IgD-negative memory B cell (primary cell): ENCODE results near the gene HSD17B14. TPM values are rescaled to one million over a fixed set of nuclear protein-coding genes. Genes with fewer than 3 reads are reported as not detected.
"Not testable (repeated sequence)": the region's sequence is repeated elsewhere in the genome, so short reads cannot be mapped to it uniquely, and the experiment has no call there.

Experiments used
- H3K27ac Mint-ChIP-seq, 3 donors: one replicate each; pipeline ENCODE4 v1.8.0; 2020 to 2022; ENCODE audit warnings: mild to moderate bottlenecking in 3 of 3, mixed read lengths in 3 of 3, moderate library complexity in 1 of 3
- H3K27me3 Mint-ChIP-seq: one replicate; pipeline ENCODE4 v1.8.0; 2021; ENCODE audit warnings: mixed read lengths
- H3K36me3 Mint-ChIP-seq: one replicate; pipeline ENCODE4 v1.8.0; 2020; ENCODE audit warnings: mild to moderate bottlenecking, mixed read lengths
- H3K4me1 Mint-ChIP-seq, 3 donors: one replicate each; pipeline ENCODE4 v1.8.0; 2020 to 2022; ENCODE audit warnings: mixed read lengths in 3 of 3, mild to moderate bottlenecking in 1 of 3
- H3K4me3 Mint-ChIP-seq, 4 donors: one replicate each; pipeline ENCODE4 v1.8.0; 2020 to 2022; ENCODE audit warnings: mild to moderate bottlenecking in 4 of 4, mixed read lengths in 4 of 4, moderate library complexity in 3 of 4
- H3K9me3 Mint-ChIP-seq, 3 donors: one replicate each; pipeline ENCODE4 v1.8.0; 2020 to 2021; ENCODE audit warnings: mixed read lengths in 3 of 3, mild to moderate bottlenecking in 1 of 3
- polyA plus RNA-seq: library from polyadenylated mRNA; unstranded; fragments of 300-500 nt; fragmentation: Illumina TruSeq; gene quantifications from one replicate; pipeline ENCODE4 v1.2.3, GENCODE V29; 2021

Gene HSD17B14
- polyA plus RNA-seq, 1 donor from 2014 or later, result 1.2 TPM

DNA sequence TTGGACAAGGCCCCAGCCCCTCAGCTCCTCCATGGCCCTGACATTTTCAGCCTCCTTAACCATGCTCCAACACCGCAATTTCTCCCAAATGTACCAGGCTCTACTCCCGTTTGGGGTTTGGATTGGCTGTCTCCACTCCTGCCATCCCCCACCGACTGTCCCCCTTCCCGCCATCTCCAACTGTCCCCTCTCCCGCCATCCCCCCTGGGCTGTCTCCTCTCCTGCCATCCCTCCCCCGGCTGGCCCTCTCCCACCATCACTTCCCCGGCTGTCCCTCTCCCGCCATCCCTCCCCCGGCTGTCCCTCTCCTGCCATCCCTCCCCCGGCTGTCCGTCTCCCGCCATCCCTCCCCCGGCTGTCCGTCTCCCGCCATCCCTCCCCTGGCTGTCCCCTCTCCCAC, 30.8 kb downstream of the HSD17B14 start:
- H3K9me3 Mint-ChIP-seq, result no peaks in the 10 kb centered on the region
- H3K4me1 Mint-ChIP-seq, result peaks cover 12 to 18% (median 17%) of the 10 kb centered on the region in 3 donors
- no peaks in the 10 kb centered on the region for H3K27me3 Mint-ChIP-seq
- no peak overlapping the region for H3K4me3 Mint-ChIP-seq
- peaks cover 8% of the 10 kb centered on the region for H3K36me3 Mint-ChIP-seq
- H3K27ac Mint-ChIP-seq, result no peak overlapping the region

DNA sequence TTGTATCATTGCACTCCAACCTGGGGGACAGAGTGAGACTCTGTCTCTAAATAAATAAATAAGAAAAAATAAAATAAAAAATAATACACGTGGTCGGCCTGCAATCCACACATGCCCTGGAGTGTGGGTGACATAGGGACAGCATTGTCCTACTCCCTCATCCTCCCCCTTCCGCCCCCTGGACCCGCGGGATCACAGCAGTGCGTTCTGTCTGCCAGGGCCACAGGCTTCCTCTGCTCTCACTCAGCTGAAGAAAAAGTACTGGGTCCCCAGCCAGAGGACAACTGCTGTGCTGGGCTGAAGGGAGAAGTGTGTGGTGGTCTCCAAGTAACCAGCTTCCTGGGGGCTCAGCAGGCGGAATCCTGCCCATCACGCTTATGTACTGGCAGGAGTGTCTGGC, 31.8 kb downstream of the HSD17B14 start:
- Mint-ChIP-seq H3K4me3 (no peak overlapping the region), H3K27me3 (no peaks in the 10 kb centered on the region), H3K4me1 (peaks cover 5 to 11% (median 11%) of the 10 kb centered on the region in 3 donors), H3K27ac (no peak overlapping the region), H3K9me3 (no peaks in the 10 kb centered on the region), H3K36me3 (peaks cover 8% of the 10 kb centered on the region)

DNA sequence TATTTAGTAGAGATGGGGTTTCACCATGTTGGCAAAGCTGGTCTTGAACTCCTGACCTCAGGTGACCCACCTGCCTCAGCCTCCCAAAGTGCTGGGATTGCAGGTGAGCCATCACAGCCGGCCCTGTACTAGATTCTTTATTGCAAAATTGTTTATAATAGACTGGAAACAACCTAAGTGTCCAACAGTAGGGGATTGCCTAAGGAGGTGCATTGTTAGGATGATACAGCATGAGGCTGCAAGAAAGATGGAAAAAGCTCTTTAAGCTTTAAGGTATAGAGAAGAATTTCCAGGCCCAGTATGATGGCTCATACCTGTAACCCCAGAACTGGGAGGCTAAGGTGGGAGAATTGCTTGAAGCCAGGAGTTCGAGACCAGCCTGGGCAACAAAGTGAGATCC, 33.7 kb downstream of the HSD17B14 start:
- Mint-ChIP-seq H3K9me3 (no peaks in the 10 kb centered on the region), H3K4me1 (peaks cover 3 to 5% (median 5%) of the 10 kb centered on the region in 3 donors), H3K36me3 (peaks cover 2% of the 10 kb centered on the region), H3K27me3 (no peaks in the 10 kb centered on the region), H3K27ac (no peak overlapping the region), H3K4me3 (no peak overlapping the region)

DNA sequence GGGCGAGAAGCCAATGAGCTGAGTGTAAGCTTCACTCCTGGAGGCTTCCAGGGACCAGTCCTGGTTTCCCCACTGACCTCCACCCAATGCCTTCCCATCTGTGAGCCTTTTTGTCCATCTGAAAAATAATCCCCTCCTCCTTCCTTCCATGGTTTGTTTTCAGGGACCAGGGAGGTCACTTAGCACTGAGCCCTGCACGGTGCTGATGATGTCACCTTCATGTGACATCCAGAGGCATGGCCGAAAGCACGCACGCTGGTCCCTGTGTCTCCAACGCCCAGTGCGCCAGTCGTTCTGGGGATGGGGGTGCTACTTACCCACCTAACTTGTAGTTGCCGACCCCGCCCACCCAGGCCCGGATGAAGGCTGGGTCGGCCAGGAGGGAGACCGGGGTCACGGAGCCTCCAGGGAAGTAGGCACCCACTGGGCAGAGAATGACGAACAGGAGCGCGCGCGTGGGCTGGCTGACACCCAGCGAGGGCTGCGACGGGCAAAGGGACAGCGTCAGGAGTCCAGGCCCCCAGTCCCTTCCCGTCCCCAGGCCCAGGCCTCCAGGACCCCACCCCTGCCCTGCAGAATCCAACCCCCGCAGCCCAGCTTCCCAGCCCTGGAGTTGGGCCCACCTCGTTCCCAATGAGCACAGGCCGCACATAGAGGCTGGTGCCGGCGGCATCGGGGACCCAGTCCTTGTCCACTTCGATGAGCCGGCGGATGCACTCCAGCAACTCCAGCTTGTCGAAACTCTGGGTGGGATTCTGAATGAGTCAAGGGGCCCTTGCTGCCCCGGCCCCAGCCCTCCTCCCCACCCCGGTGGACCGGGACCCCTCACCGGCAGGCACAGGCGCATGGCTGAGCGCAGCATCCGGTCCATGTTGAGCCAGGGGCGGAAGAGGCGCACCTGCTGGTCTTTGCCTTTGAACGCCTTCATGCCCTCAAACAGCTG, 36.7 kb downstream of the HSD17B14 start:
- H3K9me3 Mint-ChIP-seq, result no peaks in the 10 kb centered on the region
- no peaks in the 10 kb centered on the region for H3K36me3 Mint-ChIP-seq
- H3K27ac Mint-ChIP-seq, result no peak overlapping the region
- H3K4me1 Mint-ChIP-seq, result peaks cover 5 to 8% (median 6%) of the 10 kb centered on the region in 3 donors
- no peak overlapping the region for H3K4me3 Mint-ChIP-seq
- no peaks in the 10 kb centered on the region for H3K27me3 Mint-ChIP-seq

DNA sequence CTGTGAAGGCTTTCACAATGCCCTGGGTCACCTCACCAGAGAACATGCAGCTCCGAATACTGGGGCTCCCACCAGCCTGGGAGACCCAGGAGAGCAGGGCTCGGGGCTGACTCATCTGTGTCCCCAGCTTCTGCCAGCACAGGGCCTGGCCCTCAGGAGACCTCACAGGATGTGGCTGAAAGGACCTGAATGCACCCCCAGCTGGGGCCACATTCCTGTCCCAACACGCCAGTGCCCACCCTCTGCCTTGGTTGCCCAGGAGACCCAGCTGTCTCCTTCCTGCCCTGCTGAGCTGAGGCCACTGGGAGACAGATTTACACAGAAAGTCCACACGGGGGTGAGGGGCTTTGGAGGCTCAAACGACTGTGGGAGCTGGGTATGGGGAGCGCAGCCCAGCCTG, 37.4 kb downstream of the HSD17B14 start:
- no peak overlapping the region for H3K27ac Mint-ChIP-seq
- H3K4me1 Mint-ChIP-seq, result peaks cover 5 to 8% (median 6%) of the 10 kb centered on the region in 3 donors
- no peaks in the 10 kb centered on the region for H3K36me3 Mint-ChIP-seq
- H3K4me3 Mint-ChIP-seq, result no peak overlapping the region
- H3K27me3 Mint-ChIP-seq, result no peaks in the 10 kb centered on the region
- no peaks in the 10 kb centered on the region for H3K9me3 Mint-ChIP-seq

DNA sequence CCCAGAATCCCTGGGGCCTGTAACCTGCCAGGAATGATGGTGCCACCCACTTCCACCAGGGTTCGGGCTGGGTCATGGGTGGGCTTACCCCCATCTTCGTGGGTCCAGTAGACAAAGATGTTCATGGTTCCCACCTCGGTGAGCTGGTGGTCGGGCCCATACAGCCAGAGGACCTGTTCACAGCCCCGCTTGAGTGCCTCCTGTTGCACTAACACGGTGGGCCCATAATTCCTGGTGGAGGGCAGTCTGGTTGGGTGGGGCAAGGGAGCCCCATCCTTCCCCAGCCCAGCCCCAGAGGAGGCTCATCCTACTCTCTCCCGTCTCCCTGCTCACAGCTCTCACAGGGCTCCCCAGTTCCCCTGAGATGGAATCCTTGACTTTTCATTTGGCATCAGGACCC, 39.2 kb downstream of the HSD17B14 start:
- Mint-ChIP-seq H3K4me3 (no peak overlapping the region), H3K36me3 (no peaks in the 10 kb centered on the region), H3K9me3 (no peaks in the 10 kb centered on the region), H3K27ac (peak overlapping the region in 1 of 3 donors; percentile 19), H3K27me3 (no peaks in the 10 kb centered on the region), H3K4me1 (peaks cover 5 to 8% (median 6%) of the 10 kb centered on the region in 3 donors)

DNA sequence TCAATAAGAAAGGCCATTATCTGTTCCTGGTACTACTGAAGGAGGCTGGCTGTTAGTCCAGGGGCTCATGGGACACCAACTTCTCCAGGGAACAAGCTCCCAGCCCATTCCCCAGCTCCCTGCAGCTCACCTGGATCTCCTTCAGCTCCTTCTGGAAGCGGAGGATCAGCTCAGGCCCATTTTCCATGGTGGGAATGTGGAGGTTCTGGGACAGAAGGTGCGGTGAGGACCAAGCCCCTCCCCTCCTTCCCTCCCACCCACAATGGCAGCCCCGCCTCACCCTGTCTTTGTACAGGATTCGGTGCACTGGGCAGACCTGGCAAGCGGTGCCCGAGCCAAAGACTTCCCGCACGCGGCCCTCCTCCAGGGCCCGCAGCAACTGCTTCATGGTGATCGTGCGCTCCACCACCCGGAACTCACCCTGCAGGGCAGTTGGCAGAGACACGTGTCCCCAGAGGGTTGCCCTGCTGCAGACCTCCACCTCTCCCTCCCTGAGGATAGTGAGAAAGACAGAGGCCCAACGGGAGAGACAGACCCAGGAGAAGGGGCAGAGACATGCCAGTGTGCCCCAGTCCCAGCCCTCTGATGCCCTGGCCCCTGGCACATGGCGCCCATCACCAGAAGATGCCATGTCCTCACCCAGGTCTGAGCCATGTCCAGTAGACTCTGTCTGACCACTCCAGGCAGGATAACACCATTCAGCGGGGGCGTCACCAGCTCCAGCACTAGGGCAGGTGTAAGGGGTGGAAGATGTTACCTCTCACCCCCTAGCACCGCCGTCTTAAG, 39.8 kb downstream of the HSD17B14 start:
- Mint-ChIP-seq H3K4me3 (no peak overlapping the region), H3K36me3 (no peaks in the 10 kb centered on the region), H3K27me3 (no peaks in the 10 kb centered on the region), H3K4me1 (peaks cover 5 to 8% (median 6%) of the 10 kb centered on the region in 3 donors), H3K27ac (peak overlapping the region in 1 of 3 donors; percentile 19), H3K9me3 (no peaks in the 10 kb centered on the region)

DNA sequence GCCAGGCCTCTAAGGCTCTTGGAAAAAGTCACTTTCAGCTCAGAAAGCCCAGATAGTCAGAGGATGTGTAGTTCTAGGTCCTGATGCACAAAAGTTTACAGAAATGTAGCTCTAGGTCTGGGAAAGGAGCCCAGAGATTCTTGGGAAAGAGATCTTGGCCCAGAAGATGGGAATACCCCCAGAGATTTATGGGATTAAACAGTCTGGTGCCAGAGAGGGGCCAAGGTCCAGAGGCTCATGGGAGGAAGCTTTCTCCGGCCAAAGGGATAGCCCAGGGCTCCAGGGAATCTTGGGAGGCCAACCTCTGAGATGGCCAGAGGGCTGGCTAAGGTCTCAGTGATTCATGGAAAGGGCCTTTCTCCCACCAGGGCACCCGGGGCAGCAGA, 40.6 kb downstream of the HSD17B14 start:
- peak overlapping the region; percentile 23 to 95 (median 93) for H3K27ac Mint-ChIP-seq
- H3K9me3 Mint-ChIP-seq, result no peaks in the 10 kb centered on the region
- peak overlapping the region in 2 of 4 donors; percentile 68 to 96 for H3K4me3 Mint-ChIP-seq
- no peaks in the 10 kb centered on the region for H3K27me3 Mint-ChIP-seq
- H3K36me3 Mint-ChIP-seq, result no peaks in the 10 kb centered on the region
- H3K4me1 Mint-ChIP-seq, result peaks cover 5 to 6% (median 5%) of the 10 kb centered on the region in 3 donors

DNA sequence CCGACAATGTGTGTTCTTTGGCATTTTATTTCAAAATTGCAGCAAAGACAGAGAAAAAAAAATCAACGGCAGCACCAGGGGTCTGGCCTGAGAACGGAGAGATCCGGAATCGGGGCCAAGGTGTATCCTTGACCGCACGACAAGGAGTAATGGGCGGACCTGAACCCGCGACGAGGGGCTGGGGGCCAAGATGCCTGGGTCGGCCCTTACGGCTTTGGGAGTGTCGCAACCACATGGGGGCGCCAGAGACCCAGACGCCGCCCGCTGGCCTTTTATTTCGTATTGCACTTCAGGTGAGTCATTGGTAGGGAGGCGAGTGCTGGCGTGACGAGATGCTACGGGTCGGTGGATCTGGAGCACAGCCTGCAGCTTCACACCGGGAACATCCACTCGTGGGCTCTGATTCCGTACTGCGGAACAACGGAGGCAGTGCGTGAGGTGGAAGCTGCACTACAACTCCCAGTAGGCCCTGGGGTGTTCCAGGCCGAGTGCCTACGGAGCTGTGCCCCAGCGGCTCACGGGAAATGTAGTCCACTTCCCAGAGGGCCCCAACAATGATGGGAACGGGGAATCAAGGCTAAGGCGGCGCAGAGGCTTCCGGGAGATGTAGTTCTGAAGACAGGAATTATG, 41.1 kb downstream of the HSD17B14 start:
- no peaks in the 10 kb centered on the region for H3K9me3 Mint-ChIP-seq
- peak overlapping the region; percentile 23 to 95 (median 93) for H3K27ac Mint-ChIP-seq
- no peaks in the 10 kb centered on the region for H3K27me3 Mint-ChIP-seq
- no peaks in the 10 kb centered on the region for H3K36me3 Mint-ChIP-seq
- H3K4me1 Mint-ChIP-seq, result peaks cover 5 to 6% (median 5%) of the 10 kb centered on the region in 3 donors
- peak overlapping the region; percentile 68 to 99 (median 96) for H3K4me3 Mint-ChIP-seq

DNA sequence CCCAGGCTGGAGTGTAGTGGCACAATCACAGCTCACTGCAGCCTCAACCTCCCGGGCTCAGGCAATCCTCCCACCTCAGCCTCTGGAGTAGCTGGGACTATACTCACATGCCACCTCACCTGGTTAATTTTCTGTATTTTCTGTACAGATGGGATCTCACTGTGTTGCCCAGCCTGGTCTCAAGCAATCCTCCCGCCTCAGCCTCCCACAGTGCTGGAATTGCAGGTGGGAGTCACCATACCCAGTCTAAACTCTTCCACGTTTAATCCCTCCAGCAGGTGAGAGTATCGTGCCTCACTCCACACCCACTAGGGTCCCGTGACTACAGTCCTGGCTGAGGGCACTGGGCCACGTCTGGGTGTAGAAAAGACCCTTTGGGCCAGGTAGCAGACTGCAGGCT, 42.0 kb downstream of the HSD17B14 start:
- Mint-ChIP-seq H3K4me1 (peaks cover 5 to 6% (median 5%) of the 10 kb centered on the region in 3 donors), H3K9me3 (no peaks in the 10 kb centered on the region), H3K36me3 (no peaks in the 10 kb centered on the region), H3K4me3 (peak overlapping the region in 1 of 4 donors; percentile 96), H3K27me3 (no peaks in the 10 kb centered on the region), H3K27ac (no peak overlapping the region)

DNA sequence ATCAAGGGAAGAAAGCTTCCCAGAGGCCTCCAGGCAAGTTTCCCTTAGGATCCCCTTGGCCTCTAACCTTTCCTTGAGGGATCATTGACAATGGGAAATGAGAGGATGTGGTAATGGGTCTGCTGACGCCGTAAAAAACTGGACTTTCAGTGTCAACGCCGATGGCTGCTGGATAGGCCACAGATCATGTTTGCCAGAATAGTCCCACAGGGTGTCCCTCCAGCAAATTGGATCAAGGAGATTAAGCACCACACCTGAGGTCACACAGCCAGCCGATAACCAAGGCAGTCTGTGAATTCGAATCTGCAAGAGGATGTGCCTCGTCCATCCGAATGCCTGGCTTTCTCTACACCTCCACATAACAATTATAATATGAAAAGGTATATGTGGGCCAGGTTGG, 43.0 kb downstream of the HSD17B14 start:
- H3K36me3 Mint-ChIP-seq, result no peaks in the 10 kb centered on the region
- peak overlapping the region in 1 of 3 donors; percentile 53 for H3K27ac Mint-ChIP-seq
- H3K4me1 Mint-ChIP-seq, result peaks cover 5 to 6% (median 5%) of the 10 kb centered on the region in 3 donors
- no peaks in the 10 kb centered on the region for H3K9me3 Mint-ChIP-seq
- peak overlapping the region in 1 of 4 donors; percentile 27 for H3K4me3 Mint-ChIP-seq
- no peaks in the 10 kb centered on the region for H3K27me3 Mint-ChIP-seq

DNA sequence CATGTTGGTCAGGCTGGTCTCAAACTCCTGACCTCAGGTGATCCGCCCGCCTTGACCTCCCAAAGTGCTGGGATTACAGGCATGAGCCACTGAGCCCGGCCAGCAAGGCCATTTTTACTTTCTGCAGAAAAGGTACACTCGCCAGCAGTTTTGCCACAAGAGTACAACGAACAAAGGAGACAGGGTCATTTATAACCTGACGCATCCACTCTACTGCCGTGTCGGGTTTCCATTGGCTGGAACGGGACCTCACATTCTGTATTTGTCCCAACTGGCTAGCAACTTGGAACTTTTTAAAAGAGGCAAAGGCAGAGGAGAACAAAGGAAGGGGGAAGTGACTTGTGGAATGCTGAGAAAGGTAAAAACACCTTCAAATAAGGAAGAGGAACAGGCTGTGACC, 49.0 kb downstream of the HSD17B14 start:
- H3K27me3 Mint-ChIP-seq, H3K27ac Mint-ChIP-seq, H3K4me3 Mint-ChIP-seq, H3K4me1 Mint-ChIP-seq, H3K36me3 Mint-ChIP-seq, H3K9me3 Mint-ChIP-seq: not testable (repeated sequence)

DNA sequence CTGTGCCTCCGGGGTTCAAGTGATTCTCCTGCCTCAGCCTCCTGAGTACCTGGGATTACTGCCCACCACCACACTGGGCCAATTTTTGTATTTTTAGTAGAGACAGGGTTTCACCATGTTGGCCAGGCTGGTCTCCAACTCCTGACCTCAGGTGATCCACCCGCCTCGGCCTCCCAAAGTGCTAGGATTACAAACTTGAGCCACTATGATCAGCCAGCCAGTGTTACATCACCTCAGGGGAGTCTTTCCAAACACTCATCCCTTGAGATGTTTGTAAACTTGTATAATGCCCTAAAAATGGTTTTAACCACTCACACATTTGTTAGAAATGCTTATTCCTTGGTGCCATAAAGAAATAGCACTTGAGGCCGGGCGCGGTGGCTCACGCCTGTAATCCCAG, 49.9 kb downstream of the HSD17B14 start:
- not testable (repeated sequence) for H3K27ac Mint-ChIP-seq, H3K27me3 Mint-ChIP-seq, H3K4me1 Mint-ChIP-seq, H3K4me3 Mint-ChIP-seq, H3K9me3 Mint-ChIP-seq, H3K36me3 Mint-ChIP-seq

DNA sequence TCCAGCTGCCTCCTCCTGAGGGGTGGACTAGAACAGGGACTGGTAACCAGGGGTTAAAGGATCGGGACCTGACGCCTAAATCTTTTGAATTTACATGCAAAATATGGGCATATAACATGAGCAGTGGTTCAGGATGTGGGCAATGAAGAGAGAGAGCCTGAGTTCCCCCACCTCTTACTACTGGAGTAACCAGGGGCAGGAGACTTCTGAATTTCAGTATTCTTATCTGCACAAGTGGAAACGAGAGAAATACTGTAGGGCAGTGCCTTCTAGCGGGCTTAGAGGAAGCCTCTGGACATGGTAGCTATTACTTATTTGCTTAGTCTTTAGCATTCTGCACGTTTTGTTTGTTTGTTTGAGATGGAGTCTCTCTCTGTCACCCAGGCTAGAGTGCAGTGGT, 51.8 kb downstream of the HSD17B14 start:
- Mint-ChIP-seq H3K9me3 (no peaks in the 10 kb centered on the region), H3K36me3 (peaks cover 2% of the 10 kb centered on the region), H3K27ac (no peak overlapping the region), H3K4me1 (peaks cover 9 to 15% (median 14%) of the 10 kb centered on the region in 3 donors), H3K27me3 (peaks cover 2% of the 10 kb centered on the region), H3K4me3 (no peak overlapping the region)
